Tibial artery (tissue), 4 donors: ENCODE data around the gene CNPY1.

Source experiments
- DNase-seq, 2 donors: peaks; one replicate each; pipeline ENCODE4 v3.0.0-alpha.2; 2019
- H3K27ac ChIP-seq, 2 donors: fragments of 200-600 bp; sonication (generic) in 1 of 2; 1 replicate in 1 of 2; 2 replicates in 1 of 2; pipeline ENCODE4 v1.5.1; 2018 to 2019; ENCODE audit warnings: mild to moderate bottlenecking in 1 of 2
- H3K27me3 ChIP-seq, 2 donors: fragments of 200-600 bp; sonication (generic) in 1 of 2; one replicate each; pipeline versions ENCODE4 v1.5.1 to v1.6.0; 2016 to 2019
- H3K36me3 ChIP-seq, 3 donors: fragments of 200-600 bp; sonication (generic) in 2 of 3; one replicate each; pipeline ENCODE4 v1.5.1; 2016 to 2019; ENCODE audit warnings: mild to moderate bottlenecking in 2 of 3
- H3K4me1 ChIP-seq, 4 donors: fragments of 200-600 bp; sonication (generic) in 2 of 4; 1 replicate in 3 of 4; 2 replicates in 1 of 4; pipeline ENCODE4 v1.5.1; 2016 to 2019
- H3K4me3 ChIP-seq, 2 donors: fragments of 200-600 bp; sonication (generic) in 1 of 2; 1 replicate in 1 of 2; 2 replicates in 1 of 2; pipeline ENCODE4 v1.5.1; 2018 to 2019; ENCODE audit warnings: mild to moderate bottlenecking in 2 of 2
- H3K9me3 ChIP-seq, 3 donors: fragments of 200-600 bp; sonication (generic) in 1 of 3; one replicate each; pipeline ENCODE4 v1.5.1; 2016 to 2019
- intact Hi-C: fragments of 100-400 bp; cut with DNase I; formaldehyde crosslinking; loops from one replicate; pipeline ENCODE4 v1.15.0; 2023; ENCODE audit warnings: low total_unique reads
- TF ChIP-seq, protein P1 (sequence below), 2 experiments: fragments of 200-600 bp in 1 of 2; fragments of 450-650 bp in 1 of 2; IDR thresholded peaks; one replicate each; pipeline ENCODE4 v1.5.1; 2017 to 2019; ENCODE audit warnings: antibody characterized with exemption in 2 of 2, mild to moderate bottlenecking in 1 of 2, moderate library complexity in 1 of 2

CNPY1 gene

DNA sequence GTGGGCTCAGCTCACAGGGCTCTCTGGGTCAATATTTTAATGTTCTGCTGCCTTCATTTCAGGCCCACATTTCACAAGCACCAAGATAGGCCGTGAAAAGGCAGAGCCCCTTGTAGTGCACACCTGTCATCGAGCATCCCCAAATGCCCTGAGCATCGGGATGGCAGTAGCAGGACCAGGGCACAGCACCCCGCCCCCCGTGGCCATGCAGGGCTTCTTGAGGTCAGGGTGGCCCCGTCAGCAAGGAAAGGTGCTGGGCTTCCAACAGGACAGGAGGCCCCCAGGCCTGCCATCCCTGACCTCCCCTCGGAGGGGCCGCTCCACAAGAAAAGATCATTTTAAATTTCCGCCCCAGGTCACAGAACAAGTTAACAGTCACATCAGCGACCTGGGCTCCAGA lies 2.9 kb upstream of the CNPY1 start:
- DNase-seq = no peak
- H3K27ac ChIP-seq = no peak overlapping the region
- TF ChIP-seq, protein P1, sequence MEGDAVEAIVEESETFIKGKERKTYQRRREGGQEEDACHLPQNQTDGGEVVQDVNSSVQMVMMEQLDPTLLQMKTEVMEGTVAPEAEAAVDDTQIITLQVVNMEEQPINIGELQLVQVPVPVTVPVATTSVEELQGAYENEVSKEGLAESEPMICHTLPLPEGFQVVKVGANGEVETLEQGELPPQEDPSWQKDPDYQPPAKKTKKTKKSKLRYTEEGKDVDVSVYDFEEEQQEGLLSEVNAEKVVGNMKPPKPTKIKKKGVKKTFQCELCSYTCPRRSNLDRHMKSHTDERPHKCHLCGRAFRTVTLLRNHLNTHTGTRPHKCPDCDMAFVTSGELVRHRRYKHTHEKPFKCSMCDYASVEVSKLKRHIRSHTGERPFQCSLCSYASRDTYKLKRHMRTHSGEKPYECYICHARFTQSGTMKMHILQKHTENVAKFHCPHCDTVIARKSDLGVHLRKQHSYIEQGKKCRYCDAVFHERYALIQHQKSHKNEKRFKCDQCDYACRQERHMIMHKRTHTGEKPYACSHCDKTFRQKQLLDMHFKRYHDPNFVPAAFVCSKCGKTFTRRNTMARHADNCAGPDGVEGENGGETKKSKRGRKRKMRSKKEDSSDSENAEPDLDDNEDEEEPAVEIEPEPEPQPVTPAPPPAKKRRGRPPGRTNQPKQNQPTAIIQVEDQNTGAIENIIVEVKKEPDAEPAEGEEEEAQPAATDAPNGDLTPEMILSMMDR (IDR thresholded peaks at IDR 0.05) = no peak
- H3K4me1 ChIP-seq = no peaks in the 10 kb centered on the region
- no peaks in the 10 kb centered on the region for H3K36me3 ChIP-seq
- H3K9me3 ChIP-seq = peaks cover 0 to 3% (median 0%) of the 10 kb centered on the region in 3 donors
- H3K4me3 ChIP-seq = no peak overlapping the region
- intact Hi-C loops = no loop called here
- peaks cover 0 to 17% of the 10 kb centered on the region in 2 donors for H3K27me3 ChIP-seq

DNA sequence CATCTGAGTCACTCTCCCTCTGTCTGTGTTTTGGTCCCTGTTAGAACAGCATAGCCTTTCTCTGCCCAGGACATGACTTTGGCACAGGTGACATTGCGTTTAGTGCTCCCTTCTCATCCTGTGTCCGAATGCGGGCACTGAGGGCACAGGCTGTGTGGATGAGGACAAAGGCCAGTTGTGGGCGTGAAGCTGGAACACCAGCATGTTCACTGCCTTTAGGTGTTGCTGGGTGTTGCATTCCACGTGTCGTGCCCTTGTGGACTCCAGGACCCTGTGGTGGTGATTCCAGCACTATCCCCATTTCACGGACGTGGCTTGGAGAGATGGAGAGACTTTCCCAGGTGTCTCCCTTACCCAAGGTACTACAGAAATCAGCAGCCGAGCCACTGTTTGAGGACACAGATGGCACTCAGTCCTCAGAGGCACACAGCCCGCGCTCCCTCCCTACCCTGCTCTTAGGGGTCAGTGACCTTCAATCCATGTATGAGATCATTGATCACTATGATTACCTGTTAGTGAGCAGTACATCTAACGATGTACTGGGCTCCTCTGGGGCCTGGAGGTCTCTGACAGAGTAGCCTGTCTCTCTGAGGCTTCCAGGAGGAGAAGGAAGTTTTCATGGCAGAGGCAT lies 917 bp upstream of the CNPY1 start:
- no peaks in the 10 kb centered on the region for H3K4me1 ChIP-seq
- no peak overlapping the region for H3K27ac ChIP-seq
- no peaks in the 10 kb centered on the region for H3K9me3 ChIP-seq
- H3K27me3 ChIP-seq = peaks cover 0 to 32% of the 10 kb centered on the region in 2 donors
- no peak for DNase-seq
- no peaks in the 10 kb centered on the region for H3K36me3 ChIP-seq
- intact Hi-C loops = no loop called here
- no peak overlapping the region for H3K4me3 ChIP-seq
- TF ChIP-seq, protein P1 (IDR thresholded peaks at IDR 0.05) = no peak

DNA sequence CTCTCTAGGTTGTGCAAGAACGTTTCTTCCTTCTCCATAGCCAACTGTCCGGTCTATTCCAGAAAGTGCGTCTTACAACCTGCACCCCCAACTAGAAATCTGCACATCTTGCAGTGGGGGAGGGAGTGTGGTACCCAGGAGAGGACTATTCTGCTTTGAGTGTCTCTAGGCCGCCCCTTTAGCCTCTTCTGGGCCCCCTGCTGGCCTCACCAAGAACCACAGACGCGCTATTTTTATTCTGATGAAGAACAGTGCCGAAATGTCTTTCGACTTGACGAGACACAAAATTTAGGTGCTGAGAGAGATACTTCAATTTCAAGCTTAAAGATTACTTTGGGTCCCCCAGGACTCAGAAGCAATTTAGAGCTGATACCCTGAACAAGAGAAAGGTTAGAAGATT lies 1.0 kb downstream of the CNPY1 start:
- H3K9me3 ChIP-seq = no peaks in the 10 kb centered on the region
- intact Hi-C loops = no loop called here

DNA sequence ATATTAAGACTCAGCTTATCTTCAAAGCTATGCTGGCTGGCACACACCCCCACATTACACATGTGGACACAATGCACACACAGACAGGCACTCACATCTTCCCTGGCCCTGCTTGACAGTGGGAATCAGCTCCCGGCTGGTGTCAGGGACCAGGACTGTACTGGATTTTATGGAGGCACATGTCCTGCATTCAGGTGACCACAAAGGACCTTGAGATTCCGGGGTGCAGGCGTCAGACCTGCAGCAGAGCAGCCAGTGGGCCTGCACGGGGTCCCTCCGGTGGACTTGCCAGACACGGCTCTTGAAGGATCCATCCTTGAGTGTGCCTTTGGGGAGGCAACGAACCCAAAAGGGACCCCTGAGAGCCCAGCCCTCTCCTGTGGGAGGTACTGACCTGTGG lies 1.9 kb downstream of the CNPY1 start:
- intact Hi-C loops = no loop called here
- no peaks in the 10 kb centered on the region for H3K36me3 ChIP-seq
- no peaks in the 10 kb centered on the region for H3K9me3 ChIP-seq
- DNase-seq = no peak
- H3K27me3 ChIP-seq = peaks cover 0 to 51% of the 10 kb centered on the region in 2 donors
- TF ChIP-seq, protein P1 (IDR thresholded peaks at IDR 0.05) = no peak
- H3K4me3 ChIP-seq = no peak overlapping the region
- no peaks in the 10 kb centered on the region for H3K4me1 ChIP-seq
- no peak overlapping the region for H3K27ac ChIP-seq

More for the DNA sequence above, 1.0 kb downstream of the CNPY1 start:
- TF ChIP-seq, protein P1 (IDR thresholded peaks at IDR 0.05) = no peak
- Histone ChIP-seq H3K4me3 (no peak overlapping the region), H3K27me3 (peaks cover 0 to 51% of the 10 kb centered on the region in 2 donors), H3K27ac (no peak overlapping the region), H3K4me1 (no peaks in the 10 kb centered on the region), H3K36me3 (no peaks in the 10 kb centered on the region)
- DNase-seq = no peak

DNA sequence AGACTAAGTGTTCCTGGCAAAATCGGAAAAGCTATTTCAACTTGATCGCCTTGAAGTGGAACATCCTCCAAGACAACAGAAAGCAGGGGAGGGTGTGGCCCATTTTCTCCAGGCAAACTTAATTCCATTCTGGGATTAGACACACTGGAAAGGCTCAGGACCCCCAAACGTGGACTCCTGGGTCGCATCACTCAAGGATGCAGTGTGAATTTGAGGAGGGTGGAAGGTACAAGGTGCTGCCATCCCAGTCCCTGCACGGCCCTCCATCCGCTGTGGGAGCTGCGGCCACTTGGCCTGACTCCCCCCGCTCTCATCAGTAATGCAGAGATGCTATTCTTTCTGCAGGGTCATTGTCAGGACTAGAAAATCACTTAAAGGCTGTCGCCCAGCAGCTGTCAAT lies 2.4 kb downstream of the CNPY1 start:
- intact Hi-C loops = no loop called here
- Histone ChIP-seq H3K36me3 (no peaks in the 10 kb centered on the region), H3K4me3 (no peak overlapping the region), H3K27me3 (peaks cover 0 to 56% of the 10 kb centered on the region in 2 donors), H3K4me1 (no peaks in the 10 kb centered on the region), H3K27ac (no peak overlapping the region), H3K9me3 (no peaks in the 10 kb centered on the region)
- no peak for DNase-seq
- TF ChIP-seq, protein P1 (IDR thresholded peaks at IDR 0.05) = no peak
